NCI-H1105 (cell line): Measurements from ENCODE around the gene ZFAND3.
A peak's percentile ranks its signal among the peaks of the same experiment; 100 is the strongest.
"Not testable (repeated sequence)": the region's sequence is repeated elsewhere in the genome, so short reads cannot be mapped to it uniquely, and the experiment has no call there.

Experiments used
- DNase-seq: peaks from one replicate; lab custom pipeline; 2025; lab: John Stamatoyannopoulos, UW

The ZFAND3 gene

GRCh38 chr6:37972994-37973757 lies 153.6 kb downstream of the ZFAND3 start:
- DNase-seq, result no peak

GRCh38 chr6:37974381-37974780 lies 154.9 kb downstream of the ZFAND3 start:
- DNase-seq, result no peak

GRCh38 chr6:37974943-37975342 lies 155.4 kb downstream of the ZFAND3 start:
- DNase-seq, result no peak

DNA sequence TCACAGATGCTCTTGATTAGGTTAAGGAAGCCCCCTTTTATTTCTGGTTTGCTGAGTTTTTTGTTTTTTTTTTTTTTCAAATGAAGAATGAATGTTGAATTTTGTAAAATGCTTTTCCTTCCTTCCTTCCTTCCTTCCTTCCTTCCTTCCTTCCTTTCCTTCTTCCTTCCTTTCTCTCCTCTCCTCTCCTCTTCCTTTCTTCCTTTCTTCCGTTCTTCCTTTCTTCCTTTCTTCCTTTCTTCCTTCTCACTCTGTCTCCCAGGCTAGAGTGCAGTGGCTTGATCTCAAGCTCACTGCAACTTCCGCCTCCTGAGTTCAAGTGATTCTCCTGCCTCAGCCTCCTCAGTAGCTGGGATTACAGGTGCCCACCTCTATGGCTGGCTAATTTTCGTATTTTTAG lies 158.2 kb downstream of the ZFAND3 start:
- DNase-seq, result no peak

GRCh38 chr6:37979392-37980221 lies 160.1 kb downstream of the ZFAND3 start:
- peak; percentile 8 for DNase-seq

DNA sequence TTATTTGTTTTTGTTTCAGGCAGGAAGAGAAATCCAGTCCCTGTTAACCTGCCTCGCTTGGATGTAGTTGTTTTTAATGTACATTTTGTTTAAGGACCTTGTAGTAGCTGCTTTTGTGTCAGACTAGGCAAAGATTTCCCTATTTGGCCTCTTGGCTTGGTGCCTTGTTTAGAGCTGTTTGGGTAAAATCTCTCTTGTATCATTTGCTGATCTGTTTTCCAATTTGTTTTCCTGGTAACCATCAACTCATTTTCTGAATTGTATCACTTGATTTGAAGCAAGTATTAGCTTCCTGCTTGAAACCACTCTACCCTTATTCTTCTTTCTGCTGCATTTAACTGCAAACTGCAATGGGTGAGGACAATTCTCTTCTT lies 160.7 kb downstream of the ZFAND3 start:
- DNase-seq, result no peak

- DNase-seq, result no peak
Measured at GRCh38 chr6:37981626-37982025, 162.1 kb downstream of the ZFAND3 start.

- no peak for DNase-seq
Measured at GRCh38 chr6:37982317-37982716, 162.8 kb downstream of the ZFAND3 start.

DNA sequence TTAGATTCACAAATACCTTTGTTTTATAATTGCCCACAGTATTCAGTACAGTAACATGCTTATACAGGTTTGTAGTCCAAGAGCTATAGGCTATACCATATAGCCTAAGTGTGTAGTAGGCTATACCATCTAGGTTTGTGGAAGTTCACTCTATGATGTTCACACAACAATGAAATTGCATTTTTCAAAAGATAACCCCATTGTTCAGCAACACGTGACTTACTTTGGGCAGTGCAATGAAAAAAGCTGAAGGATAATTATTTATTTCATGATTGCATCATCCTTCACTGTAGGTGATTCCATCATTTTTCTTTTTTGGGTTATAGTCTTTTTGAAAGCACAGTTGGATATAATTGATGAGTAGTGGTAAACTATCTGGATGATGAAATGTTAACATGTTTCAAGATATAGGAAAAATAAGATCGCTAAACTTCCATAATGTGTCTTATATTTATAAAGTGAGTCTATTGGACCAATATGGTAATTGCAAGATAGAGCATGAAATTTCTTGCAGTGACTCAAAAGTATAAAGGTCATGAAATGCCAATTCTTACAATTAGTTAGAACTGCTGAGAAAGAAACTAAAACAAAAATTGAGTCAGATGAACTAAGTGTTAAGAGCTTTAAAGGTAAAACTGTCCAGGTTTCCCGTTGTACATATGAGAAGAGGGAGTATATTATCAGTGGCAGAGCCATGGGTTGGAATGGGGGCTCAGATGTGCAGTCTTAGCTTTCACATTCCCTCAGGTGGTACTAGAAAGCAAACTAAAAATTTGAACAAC lies 164.4 kb downstream of the ZFAND3 start:
- no peak for DNase-seq

- DNase-seq, result no peak
Measured at GRCh38 chr6:37984578-37984977, 165.1 kb downstream of the ZFAND3 start.

GRCh38 chr6:37985355-37985754 lies 165.8 kb downstream of the ZFAND3 start:
- DNase-seq, result no peak

- DNase-seq, result no peak
Measured at GRCh38 chr6:37987018-37987417, 167.5 kb downstream of the ZFAND3 start.

DNA sequence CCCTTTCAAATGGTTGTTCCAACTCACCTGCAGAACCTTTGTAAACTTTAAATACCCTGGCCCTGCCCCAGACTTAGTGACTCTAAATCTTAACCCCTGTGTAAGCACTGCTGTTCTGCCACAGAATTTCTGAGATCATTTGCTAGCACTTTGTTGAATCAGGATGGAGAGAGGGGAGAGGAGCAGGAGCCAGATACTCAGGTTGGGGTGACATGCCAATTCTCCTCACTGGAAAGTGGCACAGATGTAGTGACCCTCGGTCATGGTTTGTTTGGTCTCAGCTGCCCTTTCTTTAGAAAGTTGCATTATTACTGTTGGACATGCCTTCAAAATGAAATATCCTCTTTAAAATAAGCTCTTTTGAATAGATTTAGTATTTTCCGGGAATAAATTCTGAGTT lies 168.0 kb downstream of the ZFAND3 start:
- no peak for DNase-seq

GRCh38 chr6:37988127-37988526 lies 168.6 kb downstream of the ZFAND3 start:
- no peak for DNase-seq

GRCh38 chr6:37988696-37989095 lies 169.2 kb downstream of the ZFAND3 start:
- no peak for DNase-seq

DNA sequence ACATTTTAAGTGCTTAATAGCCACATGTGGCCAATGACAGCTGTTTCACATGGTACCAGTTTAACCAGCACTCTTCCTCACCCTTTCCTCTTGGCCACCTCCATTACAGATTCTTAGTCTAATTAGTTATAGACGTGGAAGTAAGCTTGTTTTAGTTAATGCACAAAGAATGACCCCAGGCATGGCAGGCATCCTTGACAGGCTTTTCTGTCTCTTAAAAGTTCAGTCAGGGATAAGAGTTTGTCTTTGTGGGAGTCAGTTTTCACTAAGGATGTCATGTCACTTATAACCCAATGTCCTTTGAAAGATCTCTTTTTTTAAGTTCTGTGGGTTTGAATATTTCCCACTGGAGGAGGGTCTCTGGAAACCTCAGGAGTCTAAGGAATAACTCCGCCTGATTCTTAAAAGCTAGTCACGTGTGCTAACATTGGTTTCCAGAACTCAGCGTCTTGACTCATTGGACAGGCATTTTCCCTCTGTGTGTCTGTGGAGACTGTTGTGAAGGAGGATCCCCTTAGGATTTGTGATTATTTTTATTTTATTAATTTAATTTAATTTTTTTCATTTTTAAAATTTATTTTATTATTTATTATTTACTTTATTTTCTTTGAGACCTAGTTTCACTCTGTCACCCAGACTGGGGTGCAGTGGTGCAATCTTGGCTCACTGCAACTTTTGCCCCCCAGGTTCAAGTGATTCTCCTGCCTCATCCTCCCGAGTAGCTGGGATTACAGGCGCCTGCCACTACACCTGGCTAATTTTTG lies 171.4 kb downstream of the ZFAND3 start:
- no peak for DNase-seq

- no peak for DNase-seq
Measured at GRCh38 chr6:37992749-37993148, 173.2 kb downstream of the ZFAND3 start.

DNA sequence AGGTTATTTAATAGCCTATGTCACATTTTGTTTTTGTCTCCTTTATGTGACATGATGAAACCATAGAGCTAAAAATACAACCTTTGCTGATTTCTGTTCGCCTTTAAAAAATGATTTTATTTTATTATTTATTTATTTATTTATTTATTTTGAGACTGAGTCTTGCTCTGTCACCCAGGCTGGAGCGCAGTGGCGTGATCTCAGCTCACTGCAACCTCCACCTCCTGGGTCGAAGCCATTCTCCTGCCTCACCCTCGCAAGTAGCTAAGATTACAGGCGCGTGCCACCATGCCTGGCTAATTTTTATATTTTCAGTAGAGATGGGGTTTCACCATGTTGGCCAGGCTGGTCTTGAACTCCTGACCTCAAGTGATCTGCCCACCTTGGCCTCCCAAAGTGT lies 173.7 kb downstream of the ZFAND3 start:
- not testable (repeated sequence) for DNase-seq

DNA sequence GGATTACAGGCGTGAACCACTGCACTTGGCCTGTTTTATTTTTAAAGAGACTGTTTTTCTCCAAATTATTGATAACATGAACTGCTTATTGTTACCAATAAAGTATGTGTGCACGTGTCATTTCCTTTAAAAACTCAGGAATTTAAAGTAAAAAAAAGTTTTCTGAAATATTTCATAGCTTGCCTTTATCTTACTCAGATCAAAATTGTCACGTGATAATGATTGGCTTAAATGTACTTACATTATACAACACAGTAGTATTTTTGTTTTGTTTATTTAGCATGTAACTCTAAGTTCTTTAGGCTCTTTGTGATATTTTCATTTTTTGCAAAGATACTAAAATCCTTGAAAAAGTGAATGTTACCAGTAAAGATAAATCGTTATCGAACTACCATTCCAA lies 174.1 kb downstream of the ZFAND3 start:
- DNase-seq, result no peak

- DNase-seq, result peak; percentile 47
Measured at GRCh38 chr6:37994223-37994622, 174.7 kb downstream of the ZFAND3 start.

GRCh38 chr6:37998366-37998765 lies 178.8 kb downstream of the ZFAND3 start:
- no peak for DNase-seq

GRCh38 chr6:38001386-38001785 lies 181.9 kb downstream of the ZFAND3 start:
- DNase-seq, result no peak
